MCF 10A (cell line): Measurements from ENCODE around the gene LRRFIP2. TPM values are rescaled to one million over a fixed set of nuclear protein-coding genes. Genes with fewer than 3 reads are reported as not detected.

Source experiments
- BruUV-seq: library from RNA; stranded (reverse); fragments of 400-500 nt; replicated peaks from 2 replicates; lab custom pipeline; 2021; lab: Mats Ljungman, UMichigan
- CTCF ChIA-PET: fragments of 300-600 bp; sonication (Branson Sonifier 250); formaldehyde crosslinking; extraction: SDS; loops from one replicate; lab custom pipeline; 2021; ENCODE audit warnings: antibody characterized with exemption, inconsistent platforms; lab: Yijun Ruan, JAX
- POLR2A ChIA-PET: fragments of 300-600, 350-650 bp; sonication (Branson Sonifier 250); formaldehyde crosslinking; extraction: SDS; loops from one replicate; lab custom pipeline; 2020; ENCODE audit warnings: antibody characterized with exemption, inconsistent platforms; lab: Yijun Ruan, JAX
- DNase-seq: peaks from one replicate; pipeline ENCODE4 v3.0.0-alpha.2; 2018; ENCODE audit not compliant: unreplicated experiment
- H3K27ac Mint-ChIP-seq: one replicate; pipeline ENCODE4 v1.8.0; 2022; ENCODE audit warnings: mild to moderate bottlenecking, low read depth, mixed read lengths; ENCODE audit not compliant: unreplicated experiment
- H3K27me3 Mint-ChIP-seq: one replicate; pipeline ENCODE4 v1.8.0; 2022; ENCODE audit warnings: mixed read lengths; ENCODE audit not compliant: insufficient read depth, unreplicated experiment
- H3K36me3 Mint-ChIP-seq: one replicate; pipeline ENCODE4 v1.8.0; 2022; ENCODE audit warnings: mild to moderate bottlenecking, moderate library complexity, mixed read lengths; ENCODE audit not compliant: insufficient read depth, unreplicated experiment
- H3K4me1 Mint-ChIP-seq: one replicate; pipeline ENCODE4 v1.8.0; 2022; ENCODE audit warnings: mixed read lengths; ENCODE audit not compliant: insufficient read depth, unreplicated experiment
- H3K4me3 Mint-ChIP-seq: one replicate; pipeline ENCODE4 v1.8.0; 2022; ENCODE audit warnings: mild to moderate bottlenecking, moderate library complexity, mixed read lengths; ENCODE audit not compliant: unreplicated experiment
- H3K9me3 Mint-ChIP-seq: one replicate; pipeline ENCODE4 v1.8.0; 2022; ENCODE audit warnings: mixed read lengths; ENCODE audit not compliant: unreplicated experiment
- intact Hi-C: fragments of 100-400 bp; cut with micrococcal nuclease; formaldehyde crosslinking; loops from 2 replicates; pipeline ENCODE4 v1.14.1; 2022
- total RNA-seq: library from RNA; stranded (reverse); gene quantifications from 2 replicates; pipeline ENCODE4 v1.2.3, GENCODE V29; 2022
- TF ChIP-seq, protein P1 (sequence below): fragments of 200-600 bp; IDR thresholded peaks from one replicate; pipeline ENCODE4 v1.8.0; 2022; ENCODE audit warnings: antibody characterized with exemption, mild to moderate bottlenecking; ENCODE audit not compliant: unreplicated experiment

Gene LRRFIP2
- total RNA-seq, 1 experiment from 2014 or later, result 76.6 TPM

DNA sequence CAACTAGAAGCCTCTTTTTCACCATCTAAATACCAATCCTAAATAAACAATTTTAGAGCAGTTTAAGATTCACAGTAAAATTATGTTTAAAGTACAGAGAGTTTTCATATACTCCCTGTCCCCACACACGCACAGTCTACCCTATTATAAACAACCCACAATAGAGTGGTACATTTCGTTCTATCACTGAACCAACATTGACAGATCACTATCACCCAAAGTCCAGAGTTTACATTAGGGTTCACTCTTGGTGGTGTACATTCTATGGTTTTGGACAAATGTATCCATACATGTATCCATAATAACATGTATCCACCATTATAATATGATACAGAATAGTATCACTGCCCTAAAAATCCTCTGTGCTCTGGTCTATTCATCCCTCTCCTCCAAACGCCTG lies 92.1 kb downstream of the LRRFIP2 start:
- Mint-ChIP-seq H3K9me3 (no peaks in the 10 kb centered on the region), H3K27ac (no peak overlapping the region), H3K27me3 (no peaks in the 10 kb centered on the region), H3K4me1 (no peaks in the 10 kb centered on the region), H3K36me3 (peaks cover 28% of the 10 kb centered on the region), H3K4me3 (no peak overlapping the region)
- DNase-seq, result no peak
- intact Hi-C loops, result no loop called here
- CTCF ChIA-PET, result no interaction called here
- POLR2A ChIA-PET, result no interaction called here
- TF ChIP-seq, protein P1, sequence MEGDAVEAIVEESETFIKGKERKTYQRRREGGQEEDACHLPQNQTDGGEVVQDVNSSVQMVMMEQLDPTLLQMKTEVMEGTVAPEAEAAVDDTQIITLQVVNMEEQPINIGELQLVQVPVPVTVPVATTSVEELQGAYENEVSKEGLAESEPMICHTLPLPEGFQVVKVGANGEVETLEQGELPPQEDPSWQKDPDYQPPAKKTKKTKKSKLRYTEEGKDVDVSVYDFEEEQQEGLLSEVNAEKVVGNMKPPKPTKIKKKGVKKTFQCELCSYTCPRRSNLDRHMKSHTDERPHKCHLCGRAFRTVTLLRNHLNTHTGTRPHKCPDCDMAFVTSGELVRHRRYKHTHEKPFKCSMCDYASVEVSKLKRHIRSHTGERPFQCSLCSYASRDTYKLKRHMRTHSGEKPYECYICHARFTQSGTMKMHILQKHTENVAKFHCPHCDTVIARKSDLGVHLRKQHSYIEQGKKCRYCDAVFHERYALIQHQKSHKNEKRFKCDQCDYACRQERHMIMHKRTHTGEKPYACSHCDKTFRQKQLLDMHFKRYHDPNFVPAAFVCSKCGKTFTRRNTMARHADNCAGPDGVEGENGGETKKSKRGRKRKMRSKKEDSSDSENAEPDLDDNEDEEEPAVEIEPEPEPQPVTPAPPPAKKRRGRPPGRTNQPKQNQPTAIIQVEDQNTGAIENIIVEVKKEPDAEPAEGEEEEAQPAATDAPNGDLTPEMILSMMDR, result no peak
- no TSS peak for BruUV-seq

DNA sequence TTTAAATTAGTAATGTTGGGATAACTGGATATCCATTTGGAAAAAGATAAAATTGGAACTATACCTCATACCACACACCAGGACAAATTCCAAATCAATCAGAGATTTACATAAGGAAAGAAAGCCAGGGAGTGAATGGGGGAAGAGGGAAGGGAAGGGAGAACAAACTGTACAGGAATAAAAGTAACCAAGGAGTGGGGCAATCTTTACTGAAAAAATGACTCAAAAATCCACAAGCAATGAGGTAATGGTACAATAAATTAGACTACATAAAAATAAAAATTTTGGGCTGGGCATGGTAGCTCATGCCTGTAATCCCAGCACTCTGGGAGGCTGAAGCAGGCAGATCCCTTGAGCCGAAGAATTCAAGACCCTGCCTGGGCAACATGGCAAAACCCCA lies 98.4 kb downstream of the LRRFIP2 start:
- Mint-ChIP-seq H3K27ac (no peak overlapping the region), H3K4me3 (no peak overlapping the region), H3K9me3 (no peaks in the 10 kb centered on the region), H3K27me3 (no peaks in the 10 kb centered on the region), H3K4me1 (peaks cover 26% of the 10 kb centered on the region), H3K36me3 (peaks cover 39% of the 10 kb centered on the region)
- BruUV-seq, result no TSS peak
- TF ChIP-seq, protein P1, result no peak
- POLR2A ChIA-PET, result no interaction called here
- CTCF ChIA-PET, result interaction anchor here (0.7 kb wide), 1 partner anchor 20 kb away, joined by 3 read pairs; no protein-coding TSS in a partner anchor
- DNase-seq, result no peak
- intact Hi-C loops, result no loop called here

DNA sequence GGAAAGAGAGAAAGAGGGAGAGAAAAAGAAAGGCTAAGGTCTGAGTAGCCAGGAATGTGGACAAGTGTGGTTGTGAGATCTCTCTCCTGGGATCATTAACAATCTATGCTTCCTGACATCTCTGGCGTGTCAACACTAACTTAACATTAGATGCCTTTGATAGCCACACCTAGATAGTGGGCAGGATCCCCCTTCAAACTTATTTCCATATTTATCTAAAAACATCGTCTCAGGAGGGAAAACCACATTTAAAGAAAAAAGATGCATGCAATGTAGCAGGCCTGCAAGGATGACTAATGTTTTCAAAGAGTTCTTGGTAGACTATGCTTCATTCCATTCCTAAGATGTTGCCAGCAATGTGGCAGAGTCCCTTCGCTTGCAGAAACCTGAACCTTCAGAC lies 100.2 kb downstream of the LRRFIP2 start:
- Mint-ChIP-seq H3K27ac (no peak overlapping the region), H3K27me3 (no peaks in the 10 kb centered on the region), H3K9me3 (no peaks in the 10 kb centered on the region), H3K4me1 (peaks cover 26% of the 10 kb centered on the region), H3K36me3 (peaks cover 45% of the 10 kb centered on the region), H3K4me3 (no peak overlapping the region)
- intact Hi-C loops, result loop anchor here (5.0 kb wide), 1 partner anchor 138 kb away; no protein-coding TSS in a partner anchor
- DNase-seq, result peak; percentile 33
- ChIA-PET CTCF (no interaction called here), POLR2A (no interaction called here)
- TF ChIP-seq, protein P1, result no peak
- no TSS peak for BruUV-seq

DNA sequence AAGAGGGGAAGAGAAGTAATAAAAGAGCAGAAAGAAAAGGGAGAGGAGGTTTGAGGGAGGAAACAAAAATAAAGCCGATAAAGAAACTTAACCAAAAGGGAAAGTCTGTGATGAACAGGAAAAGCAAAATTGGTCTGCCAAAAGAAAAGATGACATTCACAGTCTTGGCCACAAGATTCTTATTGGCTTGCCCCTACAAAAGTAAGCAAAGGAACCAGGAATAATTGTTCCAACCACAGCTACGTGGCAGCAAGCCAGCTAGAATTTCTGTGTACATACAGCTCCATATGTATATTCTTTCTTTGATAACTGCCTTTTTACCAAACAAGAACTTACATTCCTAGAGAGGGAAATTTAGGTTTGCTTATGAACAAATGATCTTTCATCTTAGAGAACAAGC lies 101.5 kb downstream of the LRRFIP2 start:
- intact Hi-C loops, result loop anchor here (5.0 kb wide), 1 partner anchor 139 kb away; no protein-coding TSS in a partner anchor
- Mint-ChIP-seq H3K4me1 (peaks cover 26% of the 10 kb centered on the region), H3K27ac (no peak overlapping the region), H3K27me3 (no peaks in the 10 kb centered on the region), H3K36me3 (peaks cover 54% of the 10 kb centered on the region), H3K9me3 (no peaks in the 10 kb centered on the region), H3K4me3 (no peak overlapping the region)
- ChIA-PET POLR2A (no interaction called here), CTCF (no interaction called here)
- BruUV-seq, result no TSS peak
- DNase-seq, result peak; percentile 62
- TF ChIP-seq, protein P1, result no peak
